ENCODE data around the gene KCNK15.

- no peak for TF ChIP-seq CTCF (conservative IDR thresholded peaks at IDR 0.05; ENCODE audit: low read length)
- TF ChIP-seq EZH2phosphoT487 (IDR thresholded peaks at IDR 0.05; ENCODE audit: borderline replicate concordance): no peak
These were observed 1.6 kb upstream of the KCNK15 start for GRCh38 chr20:44743916-44744655.
